Fibroblast of mammary gland (primary cell): Measurements from ENCODE around the gene CIART.
A peak's percentile ranks its signal among the peaks of the same experiment; 100 is the strongest.

Source experiments
- DNase-seq: peaks from one replicate; pipeline ENCODE4 v3.0.0-alpha.2; 2010; ENCODE audit warnings: low read depth
- H3K4me3 ChIP-seq: 2 replicates; pipeline ENCODE4 v1.5.1; 2011; ENCODE audit warnings: low read depth, mild to moderate bottlenecking, low read length, moderate library complexity; ENCODE audit not compliant: control insufficient read depth
- CTCF ChIP-seq: conservative IDR thresholded peaks from 2 replicates; pipeline ENCODE4 v1.5.1; 2011; ENCODE audit warnings: low read depth, low read length, inconsistent platforms; ENCODE audit not compliant: control insufficient read depth, insufficient read depth

Gene CIART

GRCh38 chr1:150271291-150271959 is 10.9 kb upstream of the CIART start:
- H3K4me3 ChIP-seq = no peak overlapping the region
- no peak for DNase-seq
- no peak for TF ChIP-seq CTCF

DNA sequence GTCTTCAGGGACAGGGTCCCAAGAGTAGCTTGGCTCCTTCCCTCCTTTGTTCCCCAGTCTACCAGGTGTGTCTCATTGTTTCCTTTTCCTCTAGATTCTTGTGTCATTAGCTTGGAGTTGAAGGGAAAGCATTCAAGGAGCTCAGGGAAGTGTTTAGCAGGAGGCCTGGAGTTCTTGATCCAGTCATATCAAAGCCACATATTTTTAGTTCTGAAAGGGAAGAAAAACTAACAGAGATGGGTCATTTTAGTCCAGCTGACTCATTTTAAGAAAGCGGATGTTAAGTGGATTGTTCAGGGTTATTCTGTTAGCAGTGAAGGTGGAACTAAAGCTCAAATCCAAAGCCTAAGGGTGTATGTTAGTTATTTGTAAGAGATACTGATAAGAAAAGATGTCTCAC is 9.0 kb upstream of the CIART start:
- DNase-seq = peak; percentile 28

DNA sequence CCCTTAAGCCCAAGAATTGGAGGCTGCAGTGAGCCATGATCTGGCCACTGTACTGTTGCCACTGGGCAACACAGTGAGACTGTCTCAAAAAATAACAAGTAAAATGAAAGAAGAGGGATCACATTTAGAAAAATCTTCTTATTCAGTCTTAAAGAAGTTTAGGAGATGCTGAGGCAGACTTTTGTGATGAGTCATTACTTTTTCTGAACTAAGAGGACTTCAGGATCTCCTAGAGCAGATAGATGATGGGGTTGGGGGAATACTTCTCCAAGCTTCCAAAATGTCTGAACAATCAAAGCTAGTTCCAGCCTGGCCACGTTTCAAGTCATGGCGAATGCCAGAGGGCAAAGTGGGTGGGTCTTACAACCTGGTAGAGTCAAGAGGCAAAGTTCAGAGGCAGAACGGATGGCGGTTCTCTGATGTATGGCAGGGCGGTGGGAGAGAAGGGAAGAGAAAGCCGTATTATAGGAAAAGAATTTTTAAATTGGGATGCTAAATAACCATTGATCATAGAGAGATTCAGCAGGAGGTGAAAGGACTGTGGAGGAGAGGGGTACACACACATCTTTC is 2.1 kb upstream of the CIART start:
- TF ChIP-seq CTCF = no peak
- no peak for DNase-seq
- no peak overlapping the region for H3K4me3 ChIP-seq

More for the DNA sequence above, 9.0 kb upstream of the CIART start:
- TF ChIP-seq CTCF = no peak
- no peak overlapping the region for H3K4me3 ChIP-seq

- DNase-seq = peak; percentile 71
- TF ChIP-seq CTCF = peak; percentile 69
- peak overlapping the region; percentile 54 for H3K4me3 ChIP-seq
Measured at GRCh38 chr1:150281221-150281757, 1.1 kb upstream of the CIART start.

DNA sequence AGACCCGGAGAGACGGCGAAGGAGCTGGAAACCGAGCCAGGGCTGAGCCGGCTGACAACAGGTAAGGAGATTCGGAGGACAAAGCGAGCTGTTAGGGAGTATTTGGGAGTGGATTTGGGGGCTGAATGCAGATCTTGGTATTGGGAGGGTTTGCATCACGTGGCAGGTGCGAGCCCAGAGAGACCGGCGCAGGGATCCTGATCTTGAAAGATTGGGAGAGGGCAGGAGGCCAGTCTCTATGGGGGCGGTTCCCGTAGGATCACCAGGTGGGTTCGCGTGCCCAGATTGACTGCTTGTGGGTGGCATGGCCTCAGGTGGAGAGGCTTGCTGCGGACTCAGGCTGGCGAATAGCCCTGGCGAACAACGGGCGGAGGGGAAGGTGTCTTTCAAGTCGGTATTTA is 204 bp downstream of the CIART start:
- peak overlapping the region; percentile 54 for H3K4me3 ChIP-seq
- no peak for TF ChIP-seq CTCF
- no peak for DNase-seq

- no peak overlapping the region for H3K4me3 ChIP-seq
Measured at GRCh38 chr1:150283260-150283659, 906 bp downstream of the CIART start.

More at GRCh38 chr1:150283260-150283659, 906 bp downstream of the CIART start:
- TF ChIP-seq CTCF = no peak
- DNase-seq = no peak
